ENCODE measurements around the gene PNRC2. TPM values are rescaled to one million over a fixed set of nuclear protein-coding genes. Genes with fewer than 3 reads are reported as not detected.

The PNRC2 gene
- total and polyA plus RNA-seq, 10 of the 15 experiments (the other 5 are each of a cell fraction or from before 2014, with no cell fraction given) = 106 to 205 (median 163) TPM

DNA sequence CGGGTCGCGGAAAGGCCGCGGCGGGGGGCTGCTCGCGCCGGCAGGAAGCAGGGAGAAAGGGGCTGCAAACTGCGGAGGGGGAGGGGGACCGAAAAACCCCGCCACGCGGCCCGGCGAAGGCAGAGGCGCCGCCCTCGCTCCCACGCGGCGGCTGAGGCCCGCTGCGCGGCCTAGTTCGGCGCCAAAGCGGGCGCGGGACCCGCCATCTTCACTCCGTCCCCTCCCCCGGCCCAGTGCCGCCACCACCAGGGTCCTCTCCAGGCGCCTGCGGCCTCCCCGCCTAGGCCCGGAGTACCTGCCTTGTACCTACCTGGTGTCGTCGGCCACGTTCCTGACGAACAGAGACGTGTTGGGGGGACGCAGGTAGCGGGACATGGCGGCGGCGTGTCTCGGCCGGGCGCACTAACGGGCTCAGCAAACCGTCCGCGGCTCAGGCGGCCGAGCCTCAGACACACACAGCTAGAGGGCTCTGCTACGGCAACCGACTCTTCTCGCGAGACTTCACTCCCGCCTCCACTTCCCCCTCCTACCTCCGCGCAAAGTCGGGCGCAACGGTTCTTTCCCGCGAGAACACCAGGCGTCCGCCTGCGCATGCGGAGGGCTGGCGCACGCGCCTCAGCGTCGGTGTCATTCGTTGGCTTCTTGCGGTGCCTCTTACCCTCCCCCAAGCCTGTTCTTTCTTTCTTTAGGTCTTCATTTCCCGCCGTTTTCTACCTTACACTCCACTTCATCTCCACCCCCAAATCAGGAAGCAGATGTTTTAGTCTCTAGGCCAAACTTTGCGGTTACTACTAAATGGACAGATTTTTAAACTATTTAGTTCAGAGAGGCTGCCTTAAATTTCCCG lies 20.5 kb downstream of the PNRC2 start, which contains the start of gene SRSF10 (continued):
- TF ChIP-seq PAX5 (IDR thresholded peaks at IDR 0.05; ENCODE audit: borderline replicate concordance, low read depth, low read length) (peak; percentile 49; the same call in 1 of the 2 replicates), ZNF207 (IDR thresholded peaks at IDR 0.05; ENCODE audit: borderline replicate concordance) (peak; percentile 98), NR2F1 (conservative IDR thresholded peaks at IDR 0.05) (peak; percentile 38), GATAD2B (conservative IDR thresholded peaks at IDR 0.05; ENCODE audit: low read depth) (peak; percentile 97; the same call in 1 of the 2 replicates), CBFB (IDR thresholded peaks at IDR 0.05; ENCODE audit: low read depth) (peak; percentile 87), MTA3 (IDR thresholded peaks at IDR 0.05; ENCODE audit: borderline replicate concordance, low read length) (no peak), ZNF622 (IDR thresholded peaks at IDR 0.05) (no peak), SUZ12 (IDR thresholded peaks at IDR 0.05; ENCODE audit: unreplicated experiment) (no peak), ZBTB11 (CRISPR knock-in tag; IDR thresholded peaks at IDR 0.05) (no peak), E2F4 (IDR thresholded peaks at IDR 0.05; ENCODE audit: low read depth, low read length) (no peak; the same call in 1 of the 2 replicates), SP1 (IDR thresholded peaks at IDR 0.05; ENCODE audit: low read depth, low read length) (peak; percentile 44), ELK1 (IDR thresholded peaks at IDR 0.05; ENCODE audit: low read depth, low read length) (no peak), ASH2L (IDR thresholded peaks at IDR 0.05; ENCODE audit: borderline replicate concordance, low read depth) (0 out of 2 replicates have a peak, but pooled peaks have one; percentile 58), ATF2 (IDR thresholded peaks at IDR 0.05; ENCODE audit: low read length) (peak; percentile 59; the same call in 1 of the 2 replicates)
